Activated B cell treated with CpG ODN at 0.5 μM for 24 hours (primary cell): ENCODE measurements around the gene ELOVL5. TPM values are rescaled to one million over a fixed set of nuclear protein-coding genes. Genes with fewer than 3 reads are reported as not detected.
"Not testable (repeated sequence)": the region's sequence is repeated elsewhere in the genome, so short reads cannot be mapped to it uniquely, and the experiment has no call there.

ENCODE experiments used
- ATAC-seq: fragments of 200-7000 bp; cut with Tn5 transposase; one replicate; pipeline ENCODE4 v1.10.0; 2021; ENCODE audit warnings: low read depth, mild to moderate bottlenecking, moderate library complexity
- CTCF ChIA-PET: fragments of 350-600 bp; sonication (Branson Sonifier 250); formaldehyde crosslinking; loops from one replicate; lab custom pipeline; 2021; ENCODE audit warnings: antibody characterized with exemption; lab: Charles Lee
- POLR2A ChIA-PET: fragments of 350-600 bp; sonication (Branson Sonifier 250); formaldehyde crosslinking; loops from one replicate; lab custom pipeline; 2021; ENCODE audit warnings: antibody characterized with exemption; lab: Charles Lee
- DNase-seq: peaks from one replicate; pipeline ENCODE4 v3.0.0; 2022
- H3K27ac Mint-ChIP-seq: one replicate; pipeline ENCODE4 v1.8.0; 2020; ENCODE audit warnings: mixed read lengths
- H3K27me3 Mint-ChIP-seq: one replicate; pipeline ENCODE4 v1.8.0; 2021; ENCODE audit warnings: mixed read lengths
- H3K36me3 Mint-ChIP-seq: one replicate; pipeline ENCODE4 v1.8.0; 2021; ENCODE audit warnings: low read depth, mixed read lengths
- H3K4me1 Mint-ChIP-seq: one replicate; pipeline ENCODE4 v1.8.0; 2021; ENCODE audit warnings: mixed read lengths
- H3K4me3 Mint-ChIP-seq: one replicate; pipeline ENCODE4 v1.8.0; 2020; ENCODE audit warnings: mild to moderate bottlenecking, mixed read lengths
- H3K9me3 Mint-ChIP-seq: one replicate; pipeline ENCODE4 v1.8.0; 2020; ENCODE audit warnings: mixed read lengths
- CTCF ChIP-seq: fragments of 200-600 bp; IDR thresholded peaks from one replicate; pipeline ENCODE4 v1.8.0; 2022; ENCODE audit warnings: antibody characterized with exemption, mild to moderate bottlenecking
- intact Hi-C: fragments of 100-400 bp; cut with micrococcal nuclease; formaldehyde crosslinking; loops from one replicate; pipeline ENCODE4 v1.15.1; 2024
- total RNA-seq: library from RNA; stranded (reverse); gene quantifications from 2 replicates; pipeline ENCODE4 v1.2.3, GENCODE V29; 2022

The ELOVL5 gene
- total RNA-seq, 1 donor from 2014 or later = 127 TPM

- H3K9me3 Mint-ChIP-seq = no peaks in the 10 kb centered on the region
- H3K4me3 Mint-ChIP-seq = no peak overlapping the region
- no peak overlapping the region for H3K27ac Mint-ChIP-seq
- ChIA-PET POLR2A (interaction anchor here (1.4 kb wide), 1 partner anchor 9 kb away, joined by 3 read pairs; no protein-coding TSS in a partner anchor), CTCF (interaction anchor here (1.2 to 1.7 kb wide), 2 partner anchors 8 to 17 kb away, joined by 3 to 7 read pairs; no protein-coding TSS in a partner anchor)
- ATAC-seq (no peak), DNase-seq (no peak)
- TF ChIP-seq CTCF = no peak
- intact Hi-C loops = no loop called here
- H3K4me1 Mint-ChIP-seq = peaks cover 82% of the 10 kb centered on the region
- H3K36me3 Mint-ChIP-seq = peaks cover 35% of the 10 kb centered on the region
- no peaks in the 10 kb centered on the region for H3K27me3 Mint-ChIP-seq
Observed at GRCh38 chr6:53317861-53318260, 30.9 kb downstream of the ELOVL5 start.

- DNase-seq, POLR2A ChIA-PET, H3K9me3 Mint-ChIP-seq, H3K4me3 Mint-ChIP-seq, CTCF ChIA-PET, ATAC-seq, intact Hi-C loops, H3K27me3 Mint-ChIP-seq: not testable (repeated sequence)
- Mint-ChIP-seq H3K4me1 (peaks cover 82% of the 10 kb centered on the region), H3K36me3 (peaks cover 38% of the 10 kb centered on the region), H3K27ac (peak overlapping the region; percentile 41)
Observed at GRCh38 chr6:53317299-53317698, 31.5 kb downstream of the ELOVL5 start.

GRCh38 chr6:53316142-53316541 lies 32.6 kb downstream of the ELOVL5 start:
- TF ChIP-seq CTCF = no peak
- H3K4me3 Mint-ChIP-seq = peak overlapping the region; percentile 39
- H3K9me3 Mint-ChIP-seq = no peaks in the 10 kb centered on the region
- DNase-seq (no peak), ATAC-seq (no peak)
- peak overlapping the region; percentile 81 for H3K27ac Mint-ChIP-seq
- intact Hi-C loops = no loop called here
- ChIA-PET CTCF (no interaction called here), POLR2A (interaction anchor here (1.2 kb wide), 1 partner anchor 43 kb away, joined by 5 read pairs; no protein-coding TSS in a partner anchor)
- H3K36me3 Mint-ChIP-seq = peaks cover 40% of the 10 kb centered on the region
- peaks cover 82% of the 10 kb centered on the region for H3K4me1 Mint-ChIP-seq
- no peaks in the 10 kb centered on the region for H3K27me3 Mint-ChIP-seq

GRCh38 chr6:53315086-53315724 lies 33.5 kb downstream of the ELOVL5 start:
- intact Hi-C loops = no loop called here
- Mint-ChIP-seq H3K4me1 (peaks cover 82% of the 10 kb centered on the region), H3K27me3 (no peaks in the 10 kb centered on the region), H3K4me3 (peak overlapping the region; percentile 12), H3K36me3 (peaks cover 34% of the 10 kb centered on the region), H3K9me3 (no peaks in the 10 kb centered on the region), H3K27ac (peak overlapping the region; percentile 46)
- ATAC-seq = no peak
- POLR2A ChIA-PET = interaction anchor here (0.5 to 1.3 kb wide), 5 partner anchors 8 to 122 kb away, joined by 3 to 7 read pairs (median 3); no protein-coding TSS in a partner anchor
- CTCF ChIA-PET = no interaction called here
- DNase-seq = no peak
- TF ChIP-seq CTCF = no peak

GRCh38 chr6:53313784-53314400 lies 34.9 kb downstream of the ELOVL5 start:
- Mint-ChIP-seq H3K4me1 (peaks cover 87% of the 10 kb centered on the region), H3K36me3 (peaks cover 32% of the 10 kb centered on the region), H3K9me3 (no peaks in the 10 kb centered on the region), H3K27ac (peak overlapping the region; percentile 41), H3K27me3 (no peaks in the 10 kb centered on the region), H3K4me3 (peak overlapping the region; percentile 3)
- intact Hi-C loops = loop anchor here (1.0 kb wide), 1 partner anchor 11 kb away; no protein-coding TSS in a partner anchor
- DNase-seq (no peak), ATAC-seq (no peak)
- CTCF ChIA-PET = interaction anchor here (0.7 kb wide), 1 partner anchor 141 kb away, joined by 3 read pairs; no protein-coding TSS in a partner anchor
- no peak for TF ChIP-seq CTCF
- POLR2A ChIA-PET = interaction anchor here (1.3 kb wide), 1 partner anchor 45 kb away, joined by 3 read pairs; no protein-coding TSS in a partner anchor
